Measurements from ENCODE around the gene NAA25. TPM values are rescaled to one million over a fixed set of nuclear protein-coding genes. Genes with fewer than 3 reads are reported as not detected.

Gene NAA25
- polyA plus RNA-seq, 1 of the 3 experiments (the other 2 are of a cell fraction) = 4.4 TPM

GRCh38 chr12:112017041-112017440, 91.5 kb downstream of the NAA25 start (continued):
- TF ChIP-seq PBX3 (IDR thresholded peaks at IDR 0.05) (no peak), IRF3 (IDR thresholded peaks at IDR 0.05; ENCODE audit: low read depth, low read length) (no peak)

- H2AFZ ChIP-seq (ENCODE audit: low read depth) = no peak overlapping the region
- WGBS (ENCODE audit: low lambda C conversion rate) = 94% methylated on average over 6 of the region's 6 CpGs
- H3K4me1 ChIP-seq (ENCODE audit: control insufficient read depth in 1 of 2, insufficient read depth in 2 of 2, low read depth in 1 of 2, low read length in 1 of 2) = peaks cover 14 to 22% of the 10 kb centered on the region in 2 experiments; a peak in 2 of 4 replicates
- peaks cover 17% of the 10 kb centered on the region; the same call in 1 of the 2 replicates for H4K20me1 ChIP-seq (ENCODE audit: insufficient read depth)
- no peaks in the 10 kb centered on the region for H3K27me3 ChIP-seq (ENCODE audit: insufficient read depth)
- ChIA-PET CTCF (no interaction called here), POLR2A (no interaction called here)
- TF ChIP-seq MEF2A (IDR thresholded peaks at IDR 0.05; ENCODE audit: borderline replicate concordance, low read depth) = no peak
- no peak for TF ChIP-seq FOSL2 (IDR thresholded peaks at IDR 0.05; ENCODE audit: borderline replicate concordance, low read depth)
- no peak for TF ChIP-seq IRF3 (IDR thresholded peaks at IDR 0.05; ENCODE audit: low read depth, low read length)
- no peak for TF ChIP-seq NRF1 (IDR thresholded peaks at IDR 0.05; ENCODE audit: low read depth, low read length)
- TF ChIP-seq PBX3 (IDR thresholded peaks at IDR 0.05) = no peak
- no peak for TF ChIP-seq MXI1 (IDR thresholded peaks at IDR 0.05; ENCODE audit: low read depth, low read length)
- no peak for TF ChIP-seq EZH2phosphoT487 (IDR thresholded peaks at IDR 0.05; ENCODE audit: borderline replicate concordance, low read depth)
- no peak for TF ChIP-seq TCF12 (IDR thresholded peaks at IDR 0.05)
- H3K4me3 ChIP-seq (ENCODE audit: low read depth in 2 of 2, low read length in 1 of 2) = no peak overlapping the region
- DNase-seq = no peak
- H3K4me2 ChIP-seq = no peak overlapping the region
- no peak overlapping the region for H3K9ac ChIP-seq
- peaks cover 36% of the 10 kb centered on the region for H3F3A ChIP-seq (replicated peaks; ENCODE audit: insufficient read depth)
- no peaks in the 10 kb centered on the region for H3K9me2 ChIP-seq
- no peak overlapping the region for H3K27ac ChIP-seq (ENCODE audit: low read depth in 2 of 2, low read length in 1 of 2)
- H3K79me2 ChIP-seq (ENCODE audit: insufficient read depth) = peaks cover 90% of the 10 kb centered on the region
- peaks cover 32 to 38% of the 10 kb centered on the region in 2 experiments for H3K36me3 ChIP-seq (replicated peaks in 1 of 2; ENCODE audit: control insufficient read depth in 1 of 2, insufficient read depth in 2 of 2, low read length in 1 of 2)
- H3K9me3 ChIP-seq = no peaks in the 10 kb centered on the region
These were observed 92.6 kb downstream of the NAA25 start for GRCh38 chr12:112015938-112016337.

Data from SK-N-SH (cell line).